Endothelial cell of hepatic sinusoid (primary cell): ENCODE measurements around the gene RRAGB.
"Not testable (repeated sequence)": the region's sequence is repeated elsewhere in the genome, so short reads cannot be mapped to it uniquely, and the experiment has no call there.

Experiments used
- in situ Hi-C: cut with HindIII; loops from 2 replicates; pipeline ENCODE4 v1.10.0; 2017; ENCODE audit warnings: low sequenced_read_pairs

The RRAGB gene

GRCh38 chrX:55717521-55718497, at the start of gene RRAGB:
RRAGB (plus strand) TSS chrX:55717749; CDS start chrX:55718328, 579 bp downstream.
- in situ Hi-C loops = no loop called here

GRCh38 chrX:55668084-55668483, 49.5 kb upstream of the RRAGB start:
- in situ Hi-C loops = no loop called here

- in situ Hi-C loops = not testable (repeated sequence)
These were observed 29.0 kb upstream of the RRAGB start for GRCh38 chrX:55688579-55688978.

GRCh38 chrX:55695227-55696018, 22.1 kb upstream of the RRAGB start:
- in situ Hi-C loops = no loop called here

- in situ Hi-C loops = no loop called here
These were observed 20.2 kb upstream of the RRAGB start for GRCh38 chrX:55697381-55697780.

GRCh38 chrX:55702671-55703070, 14.9 kb upstream of the RRAGB start:
- in situ Hi-C loops = no loop called here

- in situ Hi-C loops = not testable (repeated sequence)
These were observed 14.1 kb upstream of the RRAGB start for GRCh38 chrX:55703436-55703835.

GRCh38 chrX:55705066-55705465, 12.5 kb upstream of the RRAGB start:
- in situ Hi-C loops = not testable (repeated sequence)

- in situ Hi-C loops = no loop called here
These were observed 7.8 kb upstream of the RRAGB start for GRCh38 chrX:55709735-55710134.

- in situ Hi-C loops = no loop called here
These were observed 6.8 kb upstream of the RRAGB start for GRCh38 chrX:55710701-55711100.

- in situ Hi-C loops = no loop called here
These were observed 3.9 kb upstream of the RRAGB start for GRCh38 chrX:55713631-55714030.

- in situ Hi-C loops = no loop called here
These were observed 3.4 kb upstream of the RRAGB start for GRCh38 chrX:55714161-55714560.

GRCh38 chrX:55715847-55716246, 1.7 kb upstream of the RRAGB start:
- in situ Hi-C loops = no loop called here

GRCh38 chrX:55716937-55717336, 612 bp upstream of the RRAGB start:
- in situ Hi-C loops = no loop called here

GRCh38 chrX:55731826-55732225, 14.3 kb downstream of the RRAGB start:
- in situ Hi-C loops = no loop called here

- in situ Hi-C loops = no loop called here
These were observed 21.4 kb downstream of the RRAGB start for GRCh38 chrX:55738969-55739368.

GRCh38 chrX:55742649-55743048, 25.1 kb downstream of the RRAGB start:
- in situ Hi-C loops = no loop called here

- in situ Hi-C loops = not testable (repeated sequence)
These were observed 30.9 kb downstream of the RRAGB start for GRCh38 chrX:55748463-55748862.

- in situ Hi-C loops = no loop called here
These were observed 32.7 kb downstream of the RRAGB start for GRCh38 chrX:55750256-55750655.

GRCh38 chrX:55754861-55755294, 37.3 kb downstream of the RRAGB start:
- in situ Hi-C loops = no loop called here

GRCh38 chrX:55758033-55758432, 40.5 kb downstream of the RRAGB start:
- in situ Hi-C loops = no loop called here

GRCh38 chrX:55759478-55759877, 41.9 kb downstream of the RRAGB start:
- in situ Hi-C loops = no loop called here
